K562 (cell line): ENCODE results near the gene COA3. TPM values are rescaled to one million over a fixed set of nuclear protein-coding genes. Genes with fewer than 3 reads are reported as not detected.
A peak's percentile ranks its signal among the peaks of the same experiment; 100 is the strongest.

ENCODE experiments used
- ARID4B ChIP-seq: sonication (generic); formaldehyde crosslinking; IDR thresholded peaks from 2 replicates; pipeline ENCODE4 v1.8.0; 2022; ENCODE audit warnings: mild to moderate bottlenecking, missing genetic modification reagents
- DNMT1 ChIP-seq: fragments of 450-650 bp; IDR thresholded peaks from 2 replicates; pipeline ENCODE4 v1.6.1; 2016; ENCODE audit warnings: antibody characterized with exemption, mild to moderate bottlenecking
- JUND ChIP-seq, 2 experiments: IDR thresholded peaks; 2 replicates in 1 of 2; 3 replicates in 1 of 2; pipeline ENCODE4 v1.6.1; 2011; ENCODE audit warnings: borderline replicate concordance in 2 of 2, low read depth in 2 of 2, low read length in 2 of 2, improper control_type of control experiment in 1 of 2, missing biosample characterization in 1 of 2, missing genetic modification characterization in 1 of 2, missing genetic modification reagents in 1 of 2
- MYBL2 ChIP-seq, 2 experiments: fragments of 450-650 bp in 1 of 2; sonication (generic) in 1 of 2; formaldehyde crosslinking in 1 of 2; IDR thresholded peaks; 2 replicates each; pipeline versions ENCODE4 v1.6.1 to v1.8.1; 2017 to 2022; ENCODE audit warnings: borderline replicate concordance in 1 of 2, inconsistent platforms in 1 of 2, low read depth in 1 of 2, mild to moderate bottlenecking in 1 of 2, missing genetic modification reagents in 1 of 2, moderate library complexity in 1 of 2
- NR2C1 ChIP-seq, 2 experiments: fragments of 450-650 bp; IDR thresholded peaks; 2 replicates each; pipeline ENCODE4 v1.6.1; 2017; ENCODE audit warnings: mild to moderate bottlenecking in 2 of 2, antibody characterized with exemption in 1 of 2, inconsistent platforms in 1 of 2, missing compliant biosample characterization in 1 of 2, missing genetic modification characterization in 1 of 2
- RUNX1 ChIP-seq: sonication (generic); IDR thresholded peaks from 2 replicates; pipeline ENCODE4 v1.6.1; 2016; ENCODE audit warnings: antibody characterized with exemption, low read depth
- SIN3B ChIP-seq: fragments of 450-650 bp; IDR thresholded peaks from 2 replicates; pipeline ENCODE4 v1.6.1; 2017; ENCODE audit warnings: low read depth, mild to moderate bottlenecking, moderate library complexity
- SMC3 ChIP-seq: conservative IDR thresholded peaks from 2 replicates; pipeline ENCODE4 v1.6.1; 2011; ENCODE audit warnings: low read depth, low read length, improper control_type of control experiment; ENCODE audit not compliant: insufficient read depth
- ZNF717 ChIP-seq: fragments of 250-450 bp; sonication (Bioruptor Pico); IDR thresholded peaks from 2 replicates; pipeline ENCODE4 v1.5.0; 2021
- polyA plus RNA-seq, 8 experiments: library from polyadenylated mRNA; depleted of rRNA in 4 of 8; stranded (reverse) in 5 of 8; unstranded in 3 of 8; fragments of >200 nt; fragmentation: Nextera tagmentation in 2 of 8; fragmentation: Illumina TruSeq in 1 of 8; extraction: Ambion mirVana in 2 of 8; extraction: Trizol in 1 of 8; gene quantifications; 2 replicates each; pipeline versions ENCODE4 v1.2.1 to v1.2.3, GENCODE V29; 2011 to 2014; ENCODE audit warnings: inconsistent platforms in 1 of 8, missing spikeins in 1 of 8
- total RNA-seq, 7 experiments: library from RNA; depleted of rRNA in 6 of 7; stranded (reverse); fragments of >200 nt in 6 of 7; fragmentation: Illumina TruSeq in 2 of 7; extraction: Trizol in 2 of 7; gene quantifications; 2 replicates each; pipeline versions ENCODE4 v1.2.1 to v1.2.3, GENCODE V29; 2011 to 2021; ENCODE audit warnings: low replicate concordance in 1 of 7
- TF ChIP-seq, protein P1 (sequence below): fragments of 450-650 bp; formaldehyde crosslinking; conservative IDR thresholded peaks from 2 replicates; pipeline ENCODE4 v1.4.0; 2022; ENCODE audit warnings: mild to moderate bottlenecking, missing genetic modification characterization
- TF ChIP-seq, protein P2 (sequence below), 2 experiments: fragments of 150-350 bp in 1 of 2; IDR thresholded peaks; 2 replicates each; pipeline ENCODE4 v1.6.1; 2012 to 2016; ENCODE audit warnings: low read depth in 2 of 2, low read length in 2 of 2, mild to moderate bottlenecking in 1 of 2, moderate library complexity in 1 of 2

The COA3 gene
- total and polyA plus RNA-seq, 9 of the 15 experiments (the other 6 are each of a cell fraction or from before 2014, with no cell fraction given) = 49.6 to 153 (median 61.4) TPM

DNA sequence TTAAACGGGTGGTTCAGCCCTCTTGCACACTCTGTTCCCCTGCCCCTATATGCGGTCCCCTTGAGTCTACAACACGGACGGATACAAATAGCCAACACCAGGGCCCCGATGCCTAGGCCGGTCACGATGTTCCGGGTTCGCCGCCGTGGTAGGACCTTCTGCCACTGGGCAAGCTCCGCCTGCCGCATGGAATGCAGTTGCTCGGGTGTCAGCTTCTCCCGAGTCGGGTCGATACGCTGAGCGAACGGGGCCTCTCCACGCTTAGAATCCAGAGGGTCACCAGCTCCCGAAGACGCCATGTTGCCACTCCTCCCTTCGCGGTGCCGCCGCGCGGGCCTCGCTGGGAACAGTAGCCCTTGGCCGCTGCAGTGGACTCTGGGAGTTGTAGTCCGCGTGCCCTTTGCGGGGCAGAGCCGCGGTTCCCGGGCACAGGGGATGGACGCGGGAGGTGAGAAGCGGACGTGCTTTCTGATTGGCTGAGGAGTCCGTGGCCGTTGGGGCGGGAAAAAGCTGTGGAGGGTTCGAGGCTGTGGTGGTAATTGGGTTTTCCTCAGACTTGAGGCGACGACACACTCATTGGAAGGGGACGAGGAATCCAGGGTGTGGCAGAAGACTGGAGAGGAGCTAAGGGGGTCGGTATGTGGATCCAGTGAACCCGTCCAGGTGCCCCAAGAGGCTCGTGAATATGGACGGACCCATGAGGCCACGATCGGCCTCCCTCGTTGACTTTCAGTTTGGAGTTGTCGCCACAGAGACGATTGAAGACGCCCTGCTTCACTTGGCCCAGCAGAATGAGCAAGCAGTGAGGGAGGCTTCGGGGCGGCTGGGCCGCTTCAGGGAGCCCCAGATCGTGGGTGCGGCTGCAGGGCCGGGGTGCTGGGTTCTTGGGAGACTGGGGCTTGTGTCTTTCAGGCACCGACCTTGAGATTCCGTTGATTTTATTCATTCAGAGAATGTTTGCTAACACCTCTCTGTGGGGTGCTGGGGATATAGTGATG lies at the start of gene COA3, which contains the start of gene CNTD1 (continued):
- TF ChIP-seq SMC3 (0 out of 2 replicates have a peak, but pooled peaks have one; percentile 10), JUND (IDR thresholded peaks at IDR 0.05; ENCODE audit: borderline replicate concordance, low read depth, low read length) (peak; percentile 47), JUND (tag; IDR thresholded peaks at IDR 0.05; ENCODE audit: borderline replicate concordance, low read depth, low read length) (no peak; the same call in 2 of the 3 replicates), MYBL2 (IDR thresholded peaks at IDR 0.05; ENCODE audit: low read depth) (peak; percentile 23; the same call in 1 of the 2 replicates), MYBL2 (CRISPR knock-in tag; IDR thresholded peaks at IDR 0.05; ENCODE audit: borderline replicate concordance) (no peak), DNMT1 (0 out of 2 replicates have a peak, but pooled peaks have one; percentile 41), ARID4B (CRISPR knock-in tag) (peak; percentile 94), SIN3B (peak; percentile 89), RUNX1 (0 out of 2 replicates have a peak, but pooled peaks have one; percentile 23), ZNF717 (CRISPR knock-in tag) (no peak), NR2C1 (IDR thresholded peaks at IDR 0.05) (peak; percentile 60), NR2C1 (tag; IDR thresholded peaks at IDR 0.05) (peak; percentile 84)
- TF ChIP-seq, protein P1, sequence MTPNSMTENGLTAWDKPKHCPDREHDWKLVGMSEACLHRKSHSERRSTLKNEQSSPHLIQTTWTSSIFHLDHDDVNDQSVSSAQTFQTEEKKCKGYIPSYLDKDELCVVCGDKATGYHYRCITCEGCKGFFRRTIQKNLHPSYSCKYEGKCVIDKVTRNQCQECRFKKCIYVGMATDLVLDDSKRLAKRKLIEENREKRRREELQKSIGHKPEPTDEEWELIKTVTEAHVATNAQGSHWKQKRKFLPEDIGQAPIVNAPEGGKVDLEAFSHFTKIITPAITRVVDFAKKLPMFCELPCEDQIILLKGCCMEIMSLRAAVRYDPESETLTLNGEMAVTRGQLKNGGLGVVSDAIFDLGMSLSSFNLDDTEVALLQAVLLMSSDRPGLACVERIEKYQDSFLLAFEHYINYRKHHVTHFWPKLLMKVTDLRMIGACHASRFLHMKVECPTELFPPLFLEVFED = no peak
- TF ChIP-seq, protein P2, sequence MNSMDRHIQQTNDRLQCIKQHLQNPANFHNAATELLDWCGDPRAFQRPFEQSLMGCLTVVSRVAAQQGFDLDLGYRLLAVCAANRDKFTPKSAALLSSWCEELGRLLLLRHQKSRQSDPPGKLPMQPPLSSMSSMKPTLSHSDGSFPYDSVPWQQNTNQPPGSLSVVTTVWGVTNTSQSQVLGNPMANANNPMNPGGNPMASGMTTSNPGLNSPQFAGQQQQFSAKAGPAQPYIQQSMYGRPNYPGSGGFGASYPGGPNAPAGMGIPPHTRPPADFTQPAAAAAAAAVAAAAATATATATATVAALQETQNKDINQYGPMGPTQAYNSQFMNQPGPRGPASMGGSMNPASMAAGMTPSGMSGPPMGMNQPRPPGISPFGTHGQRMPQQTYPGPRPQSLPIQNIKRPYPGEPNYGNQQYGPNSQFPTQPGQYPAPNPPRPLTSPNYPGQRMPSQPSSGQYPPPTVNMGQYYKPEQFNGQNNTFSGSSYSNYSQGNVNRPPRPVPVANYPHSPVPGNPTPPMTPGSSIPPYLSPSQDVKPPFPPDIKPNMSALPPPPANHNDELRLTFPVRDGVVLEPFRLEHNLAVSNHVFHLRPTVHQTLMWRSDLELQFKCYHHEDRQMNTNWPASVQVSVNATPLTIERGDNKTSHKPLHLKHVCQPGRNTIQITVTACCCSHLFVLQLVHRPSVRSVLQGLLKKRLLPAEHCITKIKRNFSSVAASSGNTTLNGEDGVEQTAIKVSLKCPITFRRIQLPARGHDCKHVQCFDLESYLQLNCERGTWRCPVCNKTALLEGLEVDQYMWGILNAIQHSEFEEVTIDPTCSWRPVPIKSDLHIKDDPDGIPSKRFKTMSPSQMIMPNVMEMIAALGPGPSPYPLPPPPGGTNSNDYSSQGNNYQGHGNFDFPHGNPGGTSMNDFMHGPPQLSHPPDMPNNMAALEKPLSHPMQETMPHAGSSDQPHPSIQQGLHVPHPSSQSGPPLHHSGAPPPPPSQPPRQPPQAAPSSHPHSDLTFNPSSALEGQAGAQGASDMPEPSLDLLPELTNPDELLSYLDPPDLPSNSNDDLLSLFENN (IDR thresholded peaks at IDR 0.05; ENCODE audit: low read depth in 2 of 2, low read length in 2 of 2) = no peak; a peak in 1 of 4 replicates
